ENCODE data around the gene ENKD1. TPM values are rescaled to one million over a fixed set of nuclear protein-coding genes. Genes with fewer than 3 reads are reported as not detected.

ENKD1 gene
- total RNA-seq, 1 experiment from 2014 or later = 11.9 TPM

- TF ChIP-seq GABPB1 (CRISPR knock-in tag; IDR thresholded peaks at IDR 0.05) (0 out of 2 replicates have a peak, but pooled peaks have one; percentile 29), RORB (CRISPR knock-in tag; IDR thresholded peaks at IDR 0.05) (no peak), ESRRA (CRISPR knock-in tag; IDR thresholded peaks at IDR 0.05; ENCODE audit: borderline replicate concordance) (peak; percentile 82; the same call in 1 of the 2 replicates), CTCF (IDR thresholded peaks at IDR 0.05) (no peak), ZMAT4 (CRISPR knock-in tag; IDR thresholded peaks at IDR 0.05) (no peak), USF1 (CRISPR knock-in tag; IDR thresholded peaks at IDR 0.05) (0 out of 2 replicates have a peak, but pooled peaks have one; percentile 22), ZBTB43 (CRISPR knock-in tag; IDR thresholded peaks at IDR 0.05) (0 out of 2 replicates have a peak, but pooled peaks have one; percentile 15), GTF2I (CRISPR knock-in tag; conservative IDR thresholded peaks at IDR 0.05) (no peak), USF2 (CRISPR knock-in tag; IDR thresholded peaks at IDR 0.05) (no peak), TCF7 (CRISPR knock-in tag; IDR thresholded peaks at IDR 0.05; ENCODE audit: low read depth) (no peak), FOXP1 (CRISPR knock-in tag; IDR thresholded peaks at IDR 0.05; ENCODE audit: borderline replicate concordance) (peak; percentile 80; the same call in 1 of the 2 replicates), CDX4 (CRISPR knock-in tag; IDR thresholded peaks at IDR 0.05; ENCODE audit: borderline replicate concordance) (no peak), JUN (CRISPR knock-in tag; IDR thresholded peaks at IDR 0.05) (no peak), NR3C1 (CRISPR knock-in tag; conservative IDR thresholded peaks at IDR 0.05; ENCODE audit: low read depth) (no peak; the same call in 1 of the 2 replicates), E2F1 (CRISPR knock-in tag; IDR thresholded peaks at IDR 0.05) (no peak), IRF2 (CRISPR knock-in tag; IDR thresholded peaks at IDR 0.05; ENCODE audit: borderline replicate concordance, low read depth) (no peak; the same call in 1 of the 2 replicates), MAX (CRISPR knock-in tag; IDR thresholded peaks at IDR 0.05) (no peak; the same call in 1 of the 2 replicates), ZNF219 (CRISPR knock-in tag; IDR thresholded peaks at IDR 0.05; ENCODE audit: borderline replicate concordance) (no peak), ZNF396 (CRISPR knock-in tag; IDR thresholded peaks at IDR 0.05; ENCODE audit: borderline replicate concordance) (no peak), ELF4 (CRISPR knock-in tag; IDR thresholded peaks at IDR 0.05; ENCODE audit: low read depth) (peak; percentile 77; the same call in 1 of the 2 replicates), TEAD1 (CRISPR knock-in tag; IDR thresholded peaks at IDR 0.05) (peak; percentile 80; the same call in 1 of the 2 replicates), HMGXB4 (CRISPR knock-in tag; IDR thresholded peaks at IDR 0.05) (0 out of 2 replicates have a peak, but pooled peaks have one; percentile 10), PRDM15 (CRISPR knock-in tag; IDR thresholded peaks at IDR 0.05) (0 out of 2 replicates have a peak, but pooled peaks have one; percentile 5), ZNF317 (CRISPR knock-in tag; IDR thresholded peaks at IDR 0.05; ENCODE audit: borderline replicate concordance, low read depth) (no peak), MYBL2 (CRISPR knock-in tag; IDR thresholded peaks at IDR 0.05) (0 out of 2 replicates have a peak, but pooled peaks have one; percentile 47), SP1 (CRISPR knock-in tag; conservative IDR thresholded peaks at IDR 0.05) (no peak; the same call in 1 of the 2 replicates)
Measured at GRCh38 chr16:67652578-67653127, 13.9 kb downstream of the ENKD1 start (continued).

Measured in WTC11 (cell line).